Kidney (tissue), 14 donors: ENCODE results near the gene AFAP1L2. TPM values are rescaled to one million over a fixed set of nuclear protein-coding genes. Genes with fewer than 3 reads are reported as not detected.
A peak's percentile ranks its signal among the peaks of the same experiment; 100 is the strongest.

Source experiments
- DNase-seq, 5 donors: peaks; one replicate each; pipeline ENCODE4 v3.0.0-alpha.2; 2013 to 2020
- FAIRE-seq: peaks from 2 replicates; lab custom pipeline; 2012; peaks lifted over from hg19 to GRCh38; lab: Jason Lieb, UNC
- H3K27ac ChIP-seq, 2 donors: one replicate each; pipeline ENCODE4 v1.7.0; 2013; ENCODE audit warnings: low read depth in 2 of 2, low read length in 2 of 2, inconsistent platforms in 1 of 2
- H3K27me3 ChIP-seq: one replicate; pipeline ENCODE4 v1.7.1; 2013; ENCODE audit warnings: low read length, inconsistent platforms; ENCODE audit not compliant: control insufficient read depth, insufficient read depth
- H3K36me3 ChIP-seq, 3 donors: one replicate each; pipeline versions ENCODE4 v1.7.0 to v1.7.1; 2013; ENCODE audit warnings: low read length in 3 of 3, control low read depth in 1 of 3, inconsistent platforms in 1 of 3; ENCODE audit not compliant: insufficient read depth in 3 of 3, control insufficient read depth in 2 of 3
- H3K4me1 ChIP-seq, 3 donors: one replicate each; pipeline versions ENCODE4 v1.7.0 to v1.7.1; 2013; ENCODE audit warnings: low read length in 3 of 3, inconsistent platforms in 1 of 3, low read depth in 1 of 3; ENCODE audit not compliant: control insufficient read depth in 2 of 3, insufficient read depth in 2 of 3
- H3K4me3 ChIP-seq, 3 donors: one replicate each; pipeline versions ENCODE4 v1.7.0 to v1.8.1; 2013; ENCODE audit warnings: low read length in 3 of 3, control low read depth in 1 of 3, inconsistent platforms in 1 of 3
- H3K9ac ChIP-seq, 3 donors: one replicate each; pipeline versions ENCODE4 v1.7.0 to v1.7.1; 2013; ENCODE audit warnings: low read length in 3 of 3, control low read depth in 1 of 3, inconsistent platforms in 1 of 3
- H3K9me3 ChIP-seq, 3 donors: one replicate each; pipeline versions ENCODE4 v1.7.0 to v1.7.1; 2013; ENCODE audit warnings: low read length in 3 of 3, control low read depth in 1 of 3, inconsistent platforms in 1 of 3; ENCODE audit not compliant: control insufficient read depth in 2 of 3, insufficient read depth in 1 of 3
- CTCF ChIP-seq: IDR thresholded peaks from 3 replicates; pipeline ENCODE4 v1.5.1; 2012; ENCODE audit warnings: mild to moderate bottlenecking, moderate library complexity, borderline replicate concordance; ENCODE audit not compliant: insufficient read depth; ENCODE audit errors: extremely low read depth
- intact Hi-C: fragments of 100-400 bp; cut with DNase I; formaldehyde crosslinking; loops from one replicate; pipeline ENCODE4 v1.11.1; 2022
- polyA plus RNA-seq: library from polyadenylated mRNA; stranded (reverse); fragments of 350-450 nt; fragmentation: Illumina TruSeq; extraction: RNeasy Lipid Tissue Mini Kit (QIAGEN cat#74804); gene quantifications from one replicate; pipeline ENCODE4 v1.2.3, GENCODE V29; 2014; ENCODE audit warnings: low read depth, low replicate concordance; ENCODE audit not compliant: insufficient read depth
- total RNA-seq: library from RNA; stranded (reverse); fragmentation: NEBNext Ultra II Directional; extraction: Animal tissue kit (Norgen Biotek cat#: 25700); gene quantifications from one replicate; pipeline ENCODE4 v1.2.1, GENCODE V29; 2021
- donor health status: control.
- donor health status: control.
- donor health status: control.
- donor health status: control.
- donor health status: control.
- donor health status: DM: yes; HTN: yes; CAD: no.
- donor health status: Normal renal cell carcinoma (clear cell type).

AFAP1L2 gene
- total and polyA plus RNA-seq, 2 donors from 2014 or later, result 19.8 to 24.0 TPM

GRCh38 chr10:114372179-114372578 is 32.1 kb downstream of the AFAP1L2 start:
- no peak for TF ChIP-seq CTCF
- peak in 1 of 5 donors; percentile 36 for DNase-seq
- H3K36me3 ChIP-seq, result no peaks in the 10 kb centered on the region
- H3K9ac ChIP-seq, result no peak overlapping the region
- H3K27me3 ChIP-seq, result no peaks in the 10 kb centered on the region
- intact Hi-C loops, result no loop called here
- no peak overlapping the region for H3K27ac ChIP-seq
- peaks cover 6 to 16% (median 6%) of the 10 kb centered on the region in 3 donors for H3K4me1 ChIP-seq
- no peak overlapping the region for H3K4me3 ChIP-seq
- FAIRE-seq, result no peak
- H3K9me3 ChIP-seq, result no peaks in the 10 kb centered on the region

GRCh38 chr10:114370966-114371365 is 33.3 kb downstream of the AFAP1L2 start:
- Histone ChIP-seq H3K9me3 (no peaks in the 10 kb centered on the region), H3K9ac (no peak overlapping the region), H3K4me1 (peaks cover 6 to 22% (median 8%) of the 10 kb centered on the region in 3 donors), H3K36me3 (no peaks in the 10 kb centered on the region), H3K4me3 (no peak overlapping the region), H3K27ac (no peak overlapping the region), H3K27me3 (no peaks in the 10 kb centered on the region)
- FAIRE-seq, result no peak
- no peak for DNase-seq
- no peak for TF ChIP-seq CTCF
- intact Hi-C loops, result no loop called here

- no peak for FAIRE-seq
- H3K4me1 ChIP-seq, result peaks cover 6 to 22% (median 8%) of the 10 kb centered on the region in 3 donors
Observed at GRCh38 chr10:114370199-114370598, 34.1 kb downstream of the AFAP1L2 start.

More at GRCh38 chr10:114370199-114370598, 34.1 kb downstream of the AFAP1L2 start:
- H3K9me3 ChIP-seq, result no peaks in the 10 kb centered on the region
- H3K27ac ChIP-seq, result no peak overlapping the region
- TF ChIP-seq CTCF, result no peak
- no peaks in the 10 kb centered on the region for H3K36me3 ChIP-seq
- intact Hi-C loops, result no loop called here
- H3K9ac ChIP-seq, result no peak overlapping the region
- H3K27me3 ChIP-seq, result no peaks in the 10 kb centered on the region
- no peak overlapping the region for H3K4me3 ChIP-seq
- DNase-seq, result no peak
